HEK293 (cell line): ENCODE measurements around the gene POLR3B.

Source experiments
- CTCF ChIA-PET: fragments of 350-600 bp; formaldehyde crosslinking; extraction: SDS; loops from one replicate; lab custom pipeline; 2021; ENCODE audit warnings: antibody characterized with exemption; lab: Yijun Ruan, JAX
- POLR2A ChIA-PET: fragments of 300-600 bp; formaldehyde crosslinking; extraction: SDS; loops from one replicate; lab custom pipeline; 2020; ENCODE audit warnings: antibody characterized with exemption, inconsistent platforms; lab: Yijun Ruan, JAX
- H3K27ac ChIP-seq: fragments of 200-500 bp; sonication (Bioruptor generic); 2 replicates; pipeline ENCODE4 v1.5.1; 2014; ENCODE audit warnings: low read depth, low read length, control low read depth, inconsistent platforms; ENCODE audit errors: extremely low read depth
- H3K36me3 ChIP-seq, 2 experiments: fragments of 200-500 bp in 1 of 2; sonication (Bioruptor generic) in 1 of 2; 1 replicate in 1 of 2; 2 replicates in 1 of 2; pipeline ENCODE4 v1.5.1; 2014 to 2017; ENCODE audit warnings: inconsistent platforms in 2 of 2, low read length in 2 of 2; ENCODE audit not compliant: control insufficient read depth in 2 of 2, insufficient read depth in 1 of 2
- H3K4me1 ChIP-seq: fragments of 200-500 bp; sonication (Bioruptor generic); 2 replicates; pipeline ENCODE4 v1.5.1; 2014; ENCODE audit warnings: mild to moderate bottlenecking, low read length, inconsistent platforms; ENCODE audit not compliant: control insufficient read depth, insufficient read depth
- H3K4me3 ChIP-seq: 2 replicates; pipeline ENCODE4 v1.5.1; 2011; ENCODE audit warnings: low read depth, mild to moderate bottlenecking, control low read depth, low read length, moderate library complexity
- H3K9me3 ChIP-seq: fragments of 200-500 bp; sonication (Bioruptor generic); 2 replicates; pipeline ENCODE4 v1.5.1; 2014; ENCODE audit warnings: low read depth, low read length, inconsistent platforms; ENCODE audit not compliant: control insufficient read depth, insufficient read depth
- FEZF1 ChIP-seq: fragments of 450-650 bp; formaldehyde crosslinking; IDR thresholded peaks from 2 replicates; pipeline ENCODE4 v1.5.1; 2016; ENCODE audit warnings: missing biosample characterization, missing genetic modification characterization
- GLI4 ChIP-seq: fragments of 450-650 bp; formaldehyde crosslinking; IDR thresholded peaks from 2 replicates; pipeline ENCODE4 v1.5.1; 2016; ENCODE audit warnings: missing biosample characterization, missing genetic modification characterization
- HOXC10 ChIP-seq: sonication (generic); formaldehyde crosslinking; IDR thresholded peaks from 2 replicates; pipeline ENCODE4 v1.8.1; 2023; ENCODE audit warnings: mild to moderate bottlenecking, missing genetic modification reagents
- KLF10 ChIP-seq: fragments of 450-650 bp; IDR thresholded peaks from 2 replicates; pipeline ENCODE4 v1.5.1; 2018; ENCODE audit warnings: missing biosample characterization, mild to moderate bottlenecking, missing genetic modification characterization
- TRIM28 ChIP-seq: IDR thresholded peaks from 2 replicates; pipeline ENCODE4 v1.6.1; 2011; ENCODE audit warnings: low read length, control low read depth, borderline replicate concordance
- WT1 ChIP-seq: fragments of 450-650 bp; formaldehyde crosslinking; IDR thresholded peaks from 2 replicates; pipeline ENCODE4 v1.5.1; 2016; ENCODE audit warnings: missing biosample characterization, missing genetic modification characterization
- ZBTB10 ChIP-seq: fragments of 450-650 bp; formaldehyde crosslinking; IDR thresholded peaks from 2 replicates; pipeline ENCODE4 v1.5.1; 2016; ENCODE audit warnings: missing biosample characterization, missing genetic modification characterization
- ZFP3 ChIP-seq: fragments of 450-650 bp; formaldehyde crosslinking; IDR thresholded peaks from 2 replicates; pipeline ENCODE4 v1.5.1; 2016; ENCODE audit warnings: low read depth, missing biosample characterization, missing genetic modification characterization
- ZNF184 ChIP-seq: fragments of 450-650 bp; IDR thresholded peaks from 2 replicates; pipeline ENCODE4 v1.5.1; 2018; ENCODE audit warnings: missing biosample characterization, mild to moderate bottlenecking, missing genetic modification characterization
- ZNF214 ChIP-seq: fragments of 450-650 bp; formaldehyde crosslinking; IDR thresholded peaks from 2 replicates; pipeline ENCODE4 v1.5.1; 2017; ENCODE audit warnings: missing biosample characterization, mild to moderate bottlenecking, missing genetic modification characterization, borderline replicate concordance
- ZNF302 ChIP-seq: fragments of 450-650 bp; formaldehyde crosslinking; IDR thresholded peaks from 2 replicates; pipeline ENCODE4 v1.5.1; 2016; ENCODE audit warnings: missing biosample characterization, missing genetic modification characterization, low read depth
- ZNF362 ChIP-seq: fragments of 450-650 bp; formaldehyde crosslinking; IDR thresholded peaks from 2 replicates; pipeline ENCODE4 v1.5.1; 2016; ENCODE audit warnings: missing biosample characterization, missing genetic modification characterization
- ZNF473 ChIP-seq: fragments of 450-650 bp; formaldehyde crosslinking; IDR thresholded peaks from 2 replicates; pipeline ENCODE4 v1.5.1; 2017; ENCODE audit warnings: missing biosample characterization, missing genetic modification characterization
- ZNF48 ChIP-seq: fragments of 450-650 bp; formaldehyde crosslinking; IDR thresholded peaks from 2 replicates; pipeline ENCODE4 v1.5.1; 2016; ENCODE audit warnings: missing biosample characterization, missing genetic modification characterization
- ZNF529 ChIP-seq: fragments of 450-650 bp; formaldehyde crosslinking; IDR thresholded peaks from 2 replicates; pipeline ENCODE4 v1.5.1; 2017; ENCODE audit warnings: missing genetic modification characterization, missing biosample characterization; ENCODE audit not compliant: insufficient replicate concordance
- ZNF777 ChIP-seq: fragments of 450-650 bp; formaldehyde crosslinking; IDR thresholded peaks from 2 replicates; pipeline ENCODE4 v1.5.1; 2017; ENCODE audit warnings: missing biosample characterization, missing genetic modification characterization, borderline replicate concordance
- ZNF792 ChIP-seq: fragments of 450-650 bp; formaldehyde crosslinking; IDR thresholded peaks from 2 replicates; pipeline ENCODE4 v1.5.1; 2016; ENCODE audit warnings: missing biosample characterization, missing genetic modification characterization

The POLR3B gene

GRCh38 chr12:106331599-106331998, 25.9 kb upstream of the POLR3B start:
- ChIA-PET CTCF (interaction anchor here (0.8 to 1.5 kb wide), 2 partner anchors 25 to 49 kb away, joined by 3 to 4 read pairs; no protein-coding TSS in a partner anchor), POLR2A (no interaction called here)
- Histone ChIP-seq H3K27ac (no peak overlapping the region), H3K4me1 (no peaks in the 10 kb centered on the region), H3K36me3 (peaks cover 0 to 18% of the 10 kb centered on the region in 2 experiments; a peak in 1 of 3 replicates), H3K9me3 (no peaks in the 10 kb centered on the region), H3K4me3 (no peak overlapping the region)
- TF ChIP-seq HOXC10 (CRISPR knock-in tag) = no peak
- TF ChIP-seq ZNF302 (tag by site-specific recombination) = no peak
- TF ChIP-seq ZBTB10 = no peak
- no peak for TF ChIP-seq GLI4
- no peak for TF ChIP-seq ZNF214
- no peak for TF ChIP-seq ZNF777 (tag by site-specific recombination)
- TF ChIP-seq ZNF473 (tag by site-specific recombination) = no peak
- TF ChIP-seq KLF10 (tag by site-specific recombination) = no peak
- TF ChIP-seq ZNF362 (tag by site-specific recombination) = no peak
- no peak for TF ChIP-seq TRIM28
- TF ChIP-seq ZFP3 (tag by site-specific recombination) = no peak
- TF ChIP-seq FEZF1 (tag by site-specific recombination) = no peak
- TF ChIP-seq WT1 (tag by site-specific recombination) = no peak
- TF ChIP-seq ZNF48 (tag by site-specific recombination) = no peak

DNA sequence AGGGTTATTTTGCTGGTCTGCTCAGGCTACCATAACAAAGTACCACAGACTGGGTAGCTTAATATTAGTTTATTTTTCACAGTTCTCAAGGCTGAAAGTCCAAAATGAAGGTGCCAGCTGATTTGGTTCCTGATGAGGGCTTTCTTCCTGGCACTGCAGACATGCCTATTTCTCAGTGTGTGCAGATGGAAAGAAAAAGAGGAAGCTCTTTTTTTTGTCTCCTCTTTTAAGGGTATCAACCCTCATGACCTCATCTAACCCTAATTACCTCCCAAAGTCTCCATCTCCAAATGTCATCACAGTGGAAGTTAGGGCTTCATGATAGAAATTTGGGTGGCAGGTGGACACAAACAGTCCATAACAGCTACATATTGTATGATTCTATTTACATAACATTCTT, 25.0 kb upstream of the POLR3B start:
- H3K27ac ChIP-seq = no peak overlapping the region
- no peak for TF ChIP-seq ZNF184 (tag by site-specific recombination)
- H3K9me3 ChIP-seq = no peaks in the 10 kb centered on the region
- POLR2A ChIA-PET = no interaction called here
- peaks cover 0 to 18% of the 10 kb centered on the region in 2 experiments; a peak in 1 of 3 replicates for H3K36me3 ChIP-seq
- no peaks in the 10 kb centered on the region for H3K4me1 ChIP-seq
- CTCF ChIA-PET = interaction anchor here (0.5 kb wide), 1 partner anchor 109 kb away, joined by 5 read pairs; no protein-coding TSS in a partner anchor
- H3K4me3 ChIP-seq = no peak overlapping the region

- ChIA-PET POLR2A (no interaction called here), CTCF (interaction anchor here (0.7 kb wide), 1 partner anchor 1952 kb away, joined by 6 read pairs; no protein-coding TSS in a partner anchor)
- no peak overlapping the region for H3K4me3 ChIP-seq
- H3K9me3 ChIP-seq = no peaks in the 10 kb centered on the region
- H3K36me3 ChIP-seq = peaks cover 0 to 18% of the 10 kb centered on the region in 2 experiments; a peak in 1 of 3 replicates
- no peak overlapping the region for H3K27ac ChIP-seq
- peak; percentile 98 for TF ChIP-seq ZNF529 (tag by site-specific recombination)
- no peak for TF ChIP-seq ZNF792 (tag by site-specific recombination)
- TF ChIP-seq, all 188 proteins: peak for 1
- H3K4me1 ChIP-seq = no peaks in the 10 kb centered on the region
Measured at GRCh38 chr12:106333010-106333409, 24.5 kb upstream of the POLR3B start.
